NCI-H2107 treated with DMSO at 0.1 percent for 48 hours (cell line): ENCODE results near the gene IGLL5.

Source experiments
- DNase-seq: peaks from one replicate; lab custom pipeline; 2025; ENCODE audit not compliant: unreplicated experiment; lab: John Stamatoyannopoulos, UW

IGLL5 gene

DNA sequence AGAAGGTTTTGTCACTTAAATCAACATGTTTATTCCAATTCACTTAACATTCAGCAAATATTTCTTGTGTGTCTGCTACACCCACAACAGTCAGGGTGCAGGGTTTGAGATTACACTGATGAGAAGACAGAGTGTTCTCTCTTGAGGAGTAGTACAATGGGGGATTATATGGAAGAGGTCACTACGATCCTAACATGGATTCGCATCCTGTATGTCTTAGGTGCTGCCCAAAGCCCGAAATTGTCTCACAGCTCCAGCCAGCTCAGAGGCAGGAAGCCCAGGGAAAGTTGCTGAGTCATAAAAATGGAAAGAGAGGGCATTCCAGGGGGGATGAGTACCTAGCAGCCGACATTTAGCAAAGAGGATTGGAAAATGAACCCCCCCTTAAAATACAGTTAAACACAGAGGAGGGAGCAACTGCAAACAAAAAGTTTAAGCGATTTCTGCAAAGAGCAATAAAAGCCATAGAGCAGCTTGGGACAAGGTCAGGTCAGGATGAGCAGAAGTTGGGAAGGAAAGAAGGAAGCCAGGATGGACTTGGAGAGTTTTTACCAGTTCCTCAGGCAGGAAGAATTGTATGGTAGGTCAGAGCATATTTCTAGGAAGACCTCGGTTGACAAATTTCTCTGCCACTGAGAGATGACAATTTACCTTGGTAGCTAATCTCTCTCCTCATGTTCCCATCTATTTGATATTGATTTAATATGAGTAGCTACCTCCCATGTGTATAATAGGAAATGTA lies 49.5 kb downstream of the IGLL5 start:
- no peak for DNase-seq

DNA sequence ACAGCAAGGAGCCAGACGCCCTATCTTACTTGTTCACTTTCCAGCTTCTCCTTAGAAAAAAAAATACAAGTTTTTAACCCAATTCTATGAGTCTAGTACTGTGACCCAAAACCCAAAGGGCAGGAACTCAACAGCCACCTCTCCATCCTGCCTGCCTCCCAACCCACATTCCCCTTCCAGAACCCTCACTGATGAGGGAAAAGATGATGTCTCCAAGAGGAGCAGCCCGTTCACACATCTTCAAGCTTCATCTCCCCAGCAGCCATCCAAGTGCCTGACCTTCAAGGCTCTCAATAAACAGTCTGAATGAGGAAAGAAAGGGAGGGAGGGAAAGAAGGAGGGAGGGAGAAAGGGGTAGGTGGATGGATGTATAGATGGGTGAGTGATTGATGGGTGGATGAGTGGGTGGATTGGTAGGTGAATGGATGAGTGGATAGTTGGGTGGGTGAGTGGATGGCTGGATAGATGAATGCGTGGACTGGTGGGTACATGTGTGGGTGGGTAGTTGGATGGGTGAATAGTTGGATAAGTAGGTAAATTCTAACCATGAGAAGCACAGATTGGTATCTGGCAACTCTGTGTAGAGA lies 50.4 kb downstream of the IGLL5 start:
- DNase-seq = no peak

DNA sequence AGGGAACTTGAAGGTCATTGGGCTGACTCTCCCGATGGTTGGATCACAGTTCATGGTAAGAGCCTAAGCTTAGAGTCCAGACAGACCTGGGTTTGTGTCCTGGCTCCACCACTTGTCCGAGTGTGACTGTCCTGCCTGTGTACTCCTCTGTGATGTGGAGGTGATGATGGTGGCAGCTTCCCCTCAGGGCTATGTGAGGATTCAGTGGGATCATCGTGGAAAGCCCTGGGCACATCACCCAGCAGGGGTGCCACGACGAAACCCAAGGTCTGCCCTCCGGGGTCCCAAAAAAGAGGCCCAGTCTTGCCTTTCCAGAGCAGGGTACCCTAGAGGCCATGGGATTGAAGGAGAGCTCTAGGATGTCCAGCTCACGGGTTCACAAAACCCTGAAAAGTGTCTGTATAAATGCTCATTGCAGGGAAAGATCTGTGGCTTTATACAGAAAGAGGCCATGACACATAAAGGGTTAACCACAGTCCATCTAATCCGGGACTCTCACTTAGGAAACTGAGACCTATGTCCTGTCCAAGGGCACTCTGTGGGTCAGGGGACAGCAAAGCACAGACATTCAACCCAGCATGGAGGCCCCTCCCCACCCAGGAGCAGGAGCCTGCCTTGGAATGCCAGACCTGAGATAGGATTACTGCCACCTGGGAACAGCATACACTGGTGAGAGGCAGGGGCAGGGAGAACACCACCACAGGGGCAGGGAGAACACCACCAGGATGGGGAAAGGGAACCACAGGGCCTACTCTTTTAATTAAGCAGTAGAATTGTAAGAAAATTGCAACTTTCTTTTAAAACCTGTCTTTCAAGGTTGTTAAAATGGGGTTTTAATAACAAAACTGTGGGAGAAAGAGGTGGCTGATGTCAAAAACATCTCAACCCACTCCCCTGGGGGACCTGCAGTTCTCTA lies 51.3 kb downstream of the IGLL5 start:
- DNase-seq = no peak

DNA sequence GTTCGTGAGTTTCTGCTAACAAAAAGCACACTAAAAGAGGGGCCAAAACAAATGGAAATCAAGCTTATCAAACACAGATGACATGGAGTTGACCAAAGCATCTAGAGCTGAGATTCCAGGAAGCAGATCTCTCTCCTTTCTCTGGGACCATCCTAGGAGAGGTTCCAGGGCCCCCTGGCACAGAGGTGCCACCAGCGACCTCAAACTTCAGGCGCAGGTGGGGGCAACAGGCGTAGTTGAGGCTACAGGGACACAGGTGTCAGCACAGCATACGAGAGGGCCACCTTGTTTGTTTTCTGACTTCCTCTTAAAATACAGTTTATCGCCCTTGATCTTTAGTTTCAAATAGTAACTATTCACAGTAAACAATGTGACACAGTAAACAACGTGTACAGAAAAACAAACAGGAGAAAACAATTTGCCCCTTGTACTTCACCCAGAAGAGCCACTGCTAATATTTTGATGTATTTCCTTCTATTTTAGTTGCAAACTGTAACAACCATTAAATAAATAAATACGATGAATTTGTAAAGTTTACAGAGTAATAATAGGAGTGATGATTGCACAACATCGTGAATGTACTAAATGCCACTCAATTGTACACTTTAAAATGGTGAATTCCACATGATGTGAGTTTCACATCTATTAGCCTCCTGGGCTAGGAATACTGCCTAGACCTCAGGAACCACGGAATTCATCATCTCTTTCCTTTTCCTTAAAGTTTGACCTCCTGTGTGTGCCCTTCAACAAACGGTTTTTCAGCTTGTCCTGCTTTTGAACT lies 52.2 kb downstream of the IGLL5 start:
- no peak for DNase-seq

DNA sequence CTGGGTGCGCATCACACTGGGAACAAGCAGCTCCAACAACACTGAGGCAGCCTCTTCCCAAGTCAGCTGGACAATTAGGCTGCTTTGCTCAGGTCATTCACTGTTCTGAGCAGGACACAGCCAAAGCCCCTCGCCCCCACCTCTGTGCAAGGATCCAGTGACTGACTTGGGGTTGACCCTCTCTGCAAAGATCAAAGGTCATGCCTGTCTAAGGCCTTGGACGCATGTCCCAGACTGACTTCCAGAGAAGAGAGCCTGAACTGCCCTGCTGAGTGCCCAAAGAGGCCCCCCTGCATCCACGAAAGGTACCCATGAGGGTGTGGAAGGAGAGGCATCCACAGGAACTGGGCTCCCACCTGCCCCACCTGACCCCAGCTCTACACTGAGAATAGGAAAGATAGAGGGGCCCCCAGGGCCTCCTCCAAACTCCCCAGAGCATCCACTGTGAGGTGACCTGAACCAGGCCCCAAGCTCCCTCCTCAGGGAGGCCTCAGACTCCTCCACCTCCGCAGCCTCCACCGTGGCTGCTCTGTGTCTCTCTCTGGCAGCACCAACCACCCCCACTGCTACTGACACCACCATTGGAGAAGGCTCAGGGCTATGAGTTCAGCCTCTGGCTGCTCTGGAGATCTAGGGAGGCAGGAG lies 53.5 kb downstream of the IGLL5 start:
- DNase-seq = no peak

DNA sequence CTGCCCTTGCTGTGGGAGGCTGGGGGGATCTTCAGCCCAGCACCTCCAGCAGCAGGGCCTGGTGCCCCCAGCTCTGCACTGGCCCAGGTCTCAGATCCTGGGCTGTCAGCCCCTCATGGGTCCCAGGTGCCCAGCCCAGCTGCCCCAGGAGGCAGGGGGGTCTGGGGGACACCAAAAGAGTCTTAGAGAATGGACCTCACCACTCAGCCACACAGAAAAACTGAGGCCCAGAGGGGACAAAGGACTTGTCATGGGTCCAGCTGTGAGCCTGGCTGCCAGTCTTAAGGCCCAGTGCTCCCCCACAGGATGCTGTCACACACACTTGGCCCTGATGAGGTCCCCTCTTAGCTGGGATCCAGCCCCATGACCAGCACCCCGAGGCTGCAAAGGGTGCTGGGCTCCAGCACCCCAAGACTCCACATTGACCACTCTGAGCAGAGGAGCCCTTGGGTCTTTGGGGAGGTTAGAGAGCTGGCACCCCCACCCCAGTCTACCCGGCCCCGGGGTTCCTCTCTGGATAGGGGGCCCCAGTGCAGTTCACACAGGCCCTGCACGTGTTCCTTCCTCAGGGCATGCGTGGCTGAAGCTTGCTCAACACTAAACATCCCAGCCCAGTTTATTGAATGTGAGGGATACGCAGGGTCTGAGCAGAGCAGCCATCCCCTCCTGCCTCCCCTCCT lies 54.4 kb downstream of the IGLL5 start:
- no peak for DNase-seq

DNA sequence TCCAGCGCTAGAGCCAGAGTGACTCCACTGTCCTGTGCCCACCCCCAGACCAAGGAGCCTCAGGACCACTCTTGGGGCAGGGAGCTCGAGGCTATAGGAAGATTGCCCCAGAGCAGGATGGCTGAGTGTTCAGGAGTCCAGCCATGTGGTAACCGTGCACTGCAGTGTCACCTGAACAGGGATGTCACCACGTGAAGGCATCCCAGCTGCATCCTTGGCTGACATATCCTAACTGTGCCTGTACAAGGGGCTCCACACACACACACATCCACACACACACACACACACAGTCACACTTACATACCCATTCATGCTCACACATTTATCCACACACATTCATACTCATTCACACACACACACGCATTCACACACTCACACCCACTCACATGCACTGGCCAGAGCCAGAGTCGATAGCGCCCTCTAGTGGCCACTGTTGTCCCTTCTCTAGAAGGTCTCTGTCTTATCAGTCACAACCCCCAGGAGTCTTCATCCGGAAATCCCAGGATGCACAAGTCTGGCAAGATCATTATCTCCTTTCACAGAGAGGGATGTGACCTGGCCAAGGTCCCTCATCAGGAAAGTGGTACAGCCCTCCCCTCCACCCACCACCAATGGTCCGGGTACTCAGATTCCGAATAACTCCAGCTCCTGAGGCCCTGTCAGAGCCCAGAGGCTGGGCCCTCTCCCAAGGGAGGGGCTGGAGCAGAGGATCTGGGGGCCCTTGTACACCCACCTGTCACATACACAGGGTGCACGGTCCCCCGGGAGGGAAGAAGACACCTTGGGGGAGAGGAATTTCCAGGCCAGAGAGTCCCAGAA lies 55.1 kb downstream of the IGLL5 start:
- no peak for DNase-seq

DNA sequence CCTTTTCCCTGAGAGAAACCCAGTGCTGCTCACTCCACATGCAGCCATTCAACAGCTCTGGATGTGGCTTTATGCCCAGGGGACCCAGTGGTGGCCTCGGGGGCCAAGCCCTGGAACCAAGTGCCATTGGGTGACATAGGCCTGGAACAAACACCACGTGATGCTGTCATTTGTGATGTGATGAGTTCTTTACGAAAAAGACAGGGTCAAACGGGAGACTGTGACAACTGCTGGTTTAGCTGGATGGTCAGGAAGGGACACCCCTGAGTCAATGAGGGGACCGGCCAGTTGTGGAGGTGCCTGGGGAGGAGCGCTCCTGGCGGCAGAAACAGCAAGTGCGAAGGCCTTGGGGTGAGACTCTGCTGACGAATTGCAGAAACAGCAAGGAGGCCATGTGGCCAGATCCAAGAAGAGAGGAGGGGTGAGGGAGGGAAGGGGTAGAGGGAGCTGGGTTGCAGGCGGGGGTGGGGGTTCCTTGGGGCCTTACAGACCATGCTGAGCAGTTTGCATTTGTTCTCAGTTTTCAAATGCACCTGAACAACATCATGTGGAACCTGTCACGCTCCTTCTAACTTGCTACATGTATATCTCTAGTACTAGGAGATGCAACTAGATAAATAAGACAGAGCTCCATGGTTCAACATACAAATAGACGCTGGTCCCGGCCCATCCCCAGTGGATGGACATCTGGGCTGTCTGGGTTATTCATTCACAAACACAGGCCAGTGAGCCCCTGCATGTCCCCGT lies 56.1 kb downstream of the IGLL5 start:
- DNase-seq = no peak

DNA sequence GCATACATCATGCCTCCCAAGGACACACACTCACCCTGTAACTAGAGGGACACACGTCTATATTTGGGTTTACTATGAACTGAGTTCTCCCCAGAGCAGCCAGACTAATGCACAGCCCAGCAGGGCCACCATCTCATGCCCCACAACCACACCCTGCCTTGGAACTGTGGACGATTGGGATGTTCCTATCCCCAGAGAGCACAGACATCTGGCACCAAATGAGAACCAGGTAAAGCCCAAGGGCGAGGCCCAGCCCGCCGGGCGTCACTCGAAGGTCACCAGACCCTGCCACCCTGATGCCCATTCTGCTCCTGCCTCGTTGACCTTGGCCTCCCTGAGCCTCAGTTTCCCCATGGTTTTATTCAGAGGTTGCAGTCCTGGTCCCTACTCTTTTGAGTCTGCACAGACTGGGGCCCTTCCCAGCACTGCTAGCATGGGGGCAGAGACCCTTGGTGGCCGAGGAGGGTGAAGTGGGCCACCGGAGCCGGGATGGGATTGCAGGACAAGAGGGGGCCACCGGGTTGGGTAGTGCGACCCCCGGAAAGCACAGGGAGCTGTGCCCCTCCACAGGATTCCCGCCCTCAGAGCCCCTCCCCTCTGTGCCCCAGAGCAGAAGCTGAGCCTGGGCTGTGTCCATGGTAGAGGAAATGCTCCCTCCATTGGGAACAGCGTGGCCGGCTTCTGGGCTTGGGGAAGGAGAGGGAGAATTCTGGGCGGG lies 56.8 kb downstream of the IGLL5 start:
- DNase-seq = no peak

DNA sequence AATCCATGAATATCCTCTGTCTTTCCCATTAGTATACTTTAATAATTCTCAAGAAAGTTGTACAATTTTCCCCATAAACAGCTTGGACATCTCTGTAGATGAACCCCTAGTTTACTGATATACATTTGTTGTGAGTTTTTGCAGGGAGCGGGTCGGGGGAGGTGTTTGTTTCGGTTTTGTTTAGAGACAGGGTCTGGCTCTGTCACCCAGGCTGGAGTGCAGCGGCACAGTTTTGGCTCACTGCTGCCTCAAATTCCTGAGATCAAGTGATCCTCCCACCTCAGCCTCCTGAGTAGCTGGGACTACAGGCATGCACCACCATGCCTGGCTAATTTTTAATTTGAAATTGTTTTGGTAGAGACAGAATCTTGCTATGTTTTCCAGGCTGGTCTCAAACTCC lies 57.6 kb downstream of the IGLL5 start:
- DNase-seq = no peak
